NT2/D1 (cell line): Measurements from ENCODE around the gene CACNA2D1.
"Not testable (repeated sequence)": the region's sequence is repeated elsewhere in the genome, so short reads cannot be mapped to it uniquely, and the experiment has no call there.

Experiments
- DNase-seq: peaks from one replicate; pipeline ENCODE4 v3.0.0-alpha.2; 2011; ENCODE audit warnings: low read depth, low spot score
- H3K27me3 ChIP-seq: 2 replicates; pipeline ENCODE4 v1.6.0; 2011; ENCODE audit warnings: mild to moderate bottlenecking; ENCODE audit not compliant: insufficient read length, insufficient read depth
- H3K36me3 ChIP-seq: 2 replicates; pipeline ENCODE4 v1.6.1; 2011; ENCODE audit warnings: mild to moderate bottlenecking, low read length, mixed read lengths; ENCODE audit not compliant: insufficient read depth, insufficient read length
- H3K4me1 ChIP-seq: 2 replicates; pipeline ENCODE4 v1.5.1; 2011; ENCODE audit not compliant: insufficient read depth, insufficient read length
- H3K4me3 ChIP-seq: 2 replicates; pipeline ENCODE4 v1.5.1; 2011; ENCODE audit warnings: low read depth; ENCODE audit not compliant: insufficient read length
- H3K9ac ChIP-seq: 2 replicates; pipeline ENCODE4 v1.6.0; 2011; ENCODE audit warnings: low read depth; ENCODE audit not compliant: insufficient read length
- H3K9me3 ChIP-seq: 2 replicates; pipeline ENCODE4 v1.5.1; 2011; ENCODE audit warnings: mild to moderate bottlenecking, low read length; ENCODE audit not compliant: insufficient read depth
- SUZ12 ChIP-seq: IDR thresholded peaks from 2 replicates; pipeline ENCODE4 v1.6.1; 2011; ENCODE audit not compliant: insufficient read length, insufficient read depth; ENCODE audit errors: extremely low read depth
- YY1 ChIP-seq: IDR thresholded peaks from 2 replicates; pipeline ENCODE4 v1.6.1; 2011; ENCODE audit not compliant: insufficient read length, insufficient read depth
- ZNF274 ChIP-seq: IDR thresholded peaks from 2 replicates; pipeline ENCODE4 v1.6.1; 2011; ENCODE audit warnings: mild to moderate bottlenecking, low read depth, low read length

Gene CACNA2D1

DNA sequence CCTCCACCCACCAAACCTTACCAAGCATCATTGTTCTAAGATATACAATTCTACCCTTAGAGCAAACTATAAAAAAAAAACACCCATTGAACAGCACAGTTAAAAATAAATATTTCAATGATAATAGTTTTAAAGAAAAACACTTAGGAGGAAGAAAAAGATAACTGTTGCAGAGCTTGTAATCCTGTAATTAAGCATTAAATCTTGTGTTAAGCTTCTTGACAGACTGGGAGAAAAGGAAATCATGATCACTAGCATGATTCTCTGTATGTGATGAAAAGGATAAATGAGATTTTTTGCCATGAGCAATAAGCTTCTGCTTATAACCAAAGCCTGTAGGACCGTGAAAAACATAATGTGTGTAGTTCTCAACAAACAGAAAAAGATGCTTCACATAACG, 289.8 kb downstream of the CACNA2D1 start:
- no peaks in the 10 kb centered on the region for H3K27me3 ChIP-seq
- no peak overlapping the region for H3K4me3 ChIP-seq
- H3K4me1 ChIP-seq: no peaks in the 10 kb centered on the region
- H3K9me3 ChIP-seq: no peaks in the 10 kb centered on the region
- no peak for DNase-seq
- H3K9ac ChIP-seq: no peak overlapping the region
- H3K36me3 ChIP-seq: no peaks in the 10 kb centered on the region
- no peak for TF ChIP-seq YY1
- TF ChIP-seq SUZ12: no peak
- no peak for TF ChIP-seq ZNF274

GRCh38 chr7:82152858-82153257, 290.7 kb downstream of the CACNA2D1 start:
- no peak for DNase-seq
- H3K27me3 ChIP-seq: no peaks in the 10 kb centered on the region
- no peak for TF ChIP-seq ZNF274
- no peak for TF ChIP-seq YY1
- no peak for TF ChIP-seq SUZ12
- H3K4me1 ChIP-seq: no peaks in the 10 kb centered on the region
- no peak overlapping the region for H3K9ac ChIP-seq
- no peaks in the 10 kb centered on the region for H3K36me3 ChIP-seq
- H3K4me3 ChIP-seq: no peak overlapping the region
- H3K9me3 ChIP-seq: no peaks in the 10 kb centered on the region

- H3K9me3 ChIP-seq: no peaks in the 10 kb centered on the region
- no peaks in the 10 kb centered on the region for H3K27me3 ChIP-seq
- H3K4me3 ChIP-seq: no peak overlapping the region
- DNase-seq: no peak
- H3K9ac ChIP-seq: no peak overlapping the region
- TF ChIP-seq ZNF274: no peak
- TF ChIP-seq YY1: no peak
- TF ChIP-seq SUZ12: no peak
- H3K36me3 ChIP-seq: no peaks in the 10 kb centered on the region
- H3K4me1 ChIP-seq: no peaks in the 10 kb centered on the region
Observed at GRCh38 chr7:82146491-82146890, 297.1 kb downstream of the CACNA2D1 start.

DNA sequence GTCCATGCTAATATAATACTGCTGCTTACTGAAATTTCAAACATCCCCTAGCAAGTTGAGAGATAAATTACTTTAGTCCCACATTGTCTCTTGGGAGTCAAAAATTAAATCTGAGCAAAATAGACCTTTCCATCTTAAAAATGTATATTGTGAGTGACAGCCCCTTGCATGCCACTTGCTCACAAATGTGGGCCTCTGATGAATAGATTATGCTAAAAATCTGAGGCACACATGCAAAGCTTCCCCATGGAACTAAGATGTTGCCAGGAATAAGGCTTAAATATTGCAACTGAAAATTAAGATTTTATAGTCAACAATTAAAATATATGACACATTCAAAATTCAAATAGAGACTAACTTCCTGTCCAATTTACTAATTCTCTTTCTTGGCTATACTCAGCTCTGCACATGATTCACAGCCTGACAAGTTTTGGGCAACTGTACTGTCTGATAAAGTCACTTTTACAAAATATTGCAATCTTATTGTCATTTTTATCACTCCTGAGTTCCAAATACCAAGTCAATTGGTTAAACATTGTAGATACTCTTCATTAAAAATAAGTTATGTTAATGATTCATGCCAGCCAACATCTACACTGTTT, 301.2 kb downstream of the CACNA2D1 start:
- Histone ChIP-seq H3K9me3 (no peaks in the 10 kb centered on the region), H3K4me1 (no peaks in the 10 kb centered on the region), H3K9ac (no peak overlapping the region), H3K36me3 (no peaks in the 10 kb centered on the region), H3K4me3 (no peak overlapping the region), H3K27me3 (no peaks in the 10 kb centered on the region)
- DNase-seq: no peak
- no peak for TF ChIP-seq SUZ12
- TF ChIP-seq YY1: no peak
- TF ChIP-seq ZNF274: no peak

GRCh38 chr7:82141427-82141826, 302.1 kb downstream of the CACNA2D1 start:
- no peak overlapping the region for H3K4me3 ChIP-seq
- no peaks in the 10 kb centered on the region for H3K27me3 ChIP-seq
- no peak for TF ChIP-seq SUZ12
- no peak for TF ChIP-seq YY1
- no peak for TF ChIP-seq ZNF274
- no peaks in the 10 kb centered on the region for H3K9me3 ChIP-seq
- no peaks in the 10 kb centered on the region for H3K36me3 ChIP-seq
- no peak overlapping the region for H3K9ac ChIP-seq
- H3K4me1 ChIP-seq: no peaks in the 10 kb centered on the region
- no peak for DNase-seq

- H3K36me3 ChIP-seq, DNase-seq, H3K27me3 ChIP-seq, H3K9ac ChIP-seq, H3K4me1 ChIP-seq, H3K4me3 ChIP-seq, H3K9me3 ChIP-seq: not testable (repeated sequence)
Observed at GRCh38 chr7:82140608-82141007, 303.0 kb downstream of the CACNA2D1 start.

DNA sequence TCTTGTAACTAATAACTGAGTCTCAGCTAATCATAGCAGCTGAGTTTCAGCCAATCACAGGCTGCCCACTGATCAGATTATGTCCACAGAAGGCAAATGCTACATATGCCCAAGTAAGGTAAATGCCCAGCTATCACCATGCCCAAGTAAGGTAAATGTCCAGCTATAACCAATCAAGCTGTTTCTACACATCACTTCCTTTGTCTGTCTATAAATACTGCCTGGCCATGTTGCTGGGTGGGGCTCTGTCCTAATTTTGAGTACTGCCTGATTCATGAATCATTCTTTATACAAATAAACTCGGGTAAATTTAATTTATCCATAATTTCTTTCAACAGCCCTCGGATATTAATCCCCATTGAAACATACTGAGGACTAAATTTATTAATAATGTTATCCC, 312.4 kb downstream of the CACNA2D1 start:
- no peaks in the 10 kb centered on the region for H3K36me3 ChIP-seq
- H3K27me3 ChIP-seq: no peaks in the 10 kb centered on the region
- no peak overlapping the region for H3K4me3 ChIP-seq
- no peak overlapping the region for H3K9ac ChIP-seq
- no peaks in the 10 kb centered on the region for H3K9me3 ChIP-seq
- H3K4me1 ChIP-seq: no peaks in the 10 kb centered on the region
- DNase-seq: no peak
- no peak for TF ChIP-seq SUZ12
- TF ChIP-seq YY1: no peak
- TF ChIP-seq ZNF274: no peak

GRCh38 chr7:82129091-82129490, 314.5 kb downstream of the CACNA2D1 start:
- DNase-seq: no peak
- H3K4me1 ChIP-seq: no peaks in the 10 kb centered on the region
- H3K9ac ChIP-seq: no peak overlapping the region
- no peaks in the 10 kb centered on the region for H3K36me3 ChIP-seq
- H3K4me3 ChIP-seq: no peak overlapping the region
- peaks cover 8% of the 10 kb centered on the region; the same call in 1 of the 2 replicates for H3K9me3 ChIP-seq
- TF ChIP-seq YY1 (no peak), SUZ12 (no peak), ZNF274 (no peak)
- no peaks in the 10 kb centered on the region for H3K27me3 ChIP-seq
